Endodermal cell (in vitro differentiated cells): ENCODE data around the gene USP8. TPM values are rescaled to one million over a fixed set of nuclear protein-coding genes. Genes with fewer than 3 reads are reported as not detected.

Experiments
- DNase-seq: peaks from one replicate; pipeline ENCODE4 v3.0.0-alpha.2; 2017
- H3K27ac ChIP-seq: 2 replicates; pipeline ENCODE4 v1.5.1; 2013; ENCODE audit warnings: mild to moderate bottlenecking, low read depth, low read length, moderate library complexity
- H3K27me3 ChIP-seq: 2 replicates; pipeline ENCODE4 v1.6.1; 2013; ENCODE audit warnings: mild to moderate bottlenecking, low read length, moderate library complexity; ENCODE audit not compliant: insufficient read depth, control insufficient read depth, poor library complexity, severe bottlenecking
- H3K36me3 ChIP-seq: 2 replicates; pipeline ENCODE4 v1.7.0; 2013; ENCODE audit warnings: mild to moderate bottlenecking, low read length, moderate library complexity; ENCODE audit not compliant: control insufficient read depth, insufficient read depth
- H3K4me1 ChIP-seq: one replicate; pipeline ENCODE4 v1.7.0; 2013; ENCODE audit warnings: low read length; ENCODE audit not compliant: control insufficient read depth, insufficient read depth
- H3K4me3 ChIP-seq: 2 replicates; pipeline ENCODE4 v1.5.1; 2013; ENCODE audit warnings: mild to moderate bottlenecking, low read length, moderate library complexity
- H3K9ac ChIP-seq: 2 replicates; pipeline ENCODE4 v1.6.1; 2013; ENCODE audit warnings: mild to moderate bottlenecking, low read length, moderate library complexity; ENCODE audit not compliant: poor library complexity, severe bottlenecking; ENCODE audit errors: extremely low read depth
- H3K9me3 ChIP-seq: 2 replicates; pipeline ENCODE4 v1.6.1; 2013; ENCODE audit warnings: mild to moderate bottlenecking, low read length, moderate library complexity; ENCODE audit not compliant: control insufficient read depth
- H3K27ac Mint-ChIP-seq: 2 replicates; pipeline ENCODE4 v1.8.0; 2020; ENCODE audit warnings: mixed read lengths
- H3K27me3 Mint-ChIP-seq: 2 replicates; pipeline ENCODE4 v1.8.0; 2021; ENCODE audit warnings: mild to moderate bottlenecking, mixed read lengths; ENCODE audit not compliant: insufficient read depth
- H3K36me3 Mint-ChIP-seq: 2 replicates; pipeline ENCODE4 v1.8.0; 2020; ENCODE audit warnings: low read depth, mixed read lengths
- H3K4me1 Mint-ChIP-seq: 2 replicates; pipeline ENCODE4 v1.8.0; 2020; ENCODE audit warnings: mixed read lengths
- H3K4me3 Mint-ChIP-seq: 2 replicates; pipeline ENCODE4 v1.8.0; 2020; ENCODE audit warnings: mild to moderate bottlenecking, moderate library complexity, mixed read lengths
- H3K9me3 Mint-ChIP-seq: 2 replicates; pipeline ENCODE4 v1.8.0; 2020; ENCODE audit warnings: mild to moderate bottlenecking, mixed read lengths
- WGBS, 2 experiments: methylation state at CpG; one replicate each; pipeline versions ENCODE4 v1.1.5 to v1.1.7; 2013; ENCODE audit warnings: missing lambda C conversion rate in 2 of 2, mixed read lengths in 1 of 2; ENCODE audit not compliant: insufficient coverage in 1 of 2, insufficient read length in 1 of 2; 5-methylcytosine and 5-hydroxymethylcytosine counted together
- total RNA-seq, 2 donors: library from RNA; stranded (reverse); fragmentation: NEBNext Ultra II Directional in 1 of 2; extraction: Animal tissue kit (Norgen Biotek cat#: 25700) in 1 of 2; gene quantifications; 2 replicates in 1 of 2; 3 replicates in 1 of 2; pipeline ENCODE4 v1.2.1, GENCODE V29; 2021
- TF ChIP-seq, protein P1 (sequence below): fragments of 200-600 bp; sonication (generic); conservative IDR thresholded peaks from 2 replicates; pipeline ENCODE4 v1.5.0; 2021; ENCODE audit warnings: antibody characterized with exemption, mild to moderate bottlenecking

USP8 gene
- total RNA-seq, 2 donors from 2014 or later = 71.1 to 74.3 TPM

DNA sequence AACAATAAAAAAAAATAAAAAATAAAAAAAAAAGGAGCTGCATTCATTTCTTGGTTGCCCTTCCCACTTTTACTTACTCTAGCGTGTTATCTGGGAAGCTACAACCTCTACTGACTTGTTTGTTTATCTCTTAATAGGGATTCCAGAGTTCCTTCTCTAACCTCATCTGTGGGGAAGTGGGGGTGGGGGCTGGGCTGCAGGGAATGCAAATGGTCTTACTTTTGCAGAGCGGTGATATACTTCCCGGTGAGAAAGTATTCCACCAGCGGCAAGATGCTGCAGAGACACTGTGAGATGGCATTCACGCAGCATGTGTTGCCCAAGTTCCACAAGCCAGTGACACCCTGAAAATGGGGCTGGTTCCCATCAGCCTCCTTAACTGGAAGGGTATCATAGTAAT is 120.2 kb downstream of the USP8 start:
- Mint-ChIP-seq H3K36me3 (no peaks in the 10 kb centered on the region), H3K27me3 (no peaks in the 10 kb centered on the region), H3K9me3 (no peaks in the 10 kb centered on the region), H3K4me3 (no peak overlapping the region), H3K4me1 (peaks cover 5% of the 10 kb centered on the region), H3K27ac (no peak overlapping the region)
- H3K4me1 ChIP-seq = peaks cover 4% of the 10 kb centered on the region
- no peaks in the 10 kb centered on the region for H3K36me3 ChIP-seq
- no peak overlapping the region for H3K9ac ChIP-seq
- no peaks in the 10 kb centered on the region for H3K27me3 ChIP-seq
- DNase-seq = peak; percentile 65
- H3K4me3 ChIP-seq = peak overlapping the region; percentile 56
- 46 to 64% methylated on average over 4 to 5 of the region's 5 CpGs for WGBS, 2 experiments
- H3K9me3 ChIP-seq = no peaks in the 10 kb centered on the region
- TF ChIP-seq, protein P1, sequence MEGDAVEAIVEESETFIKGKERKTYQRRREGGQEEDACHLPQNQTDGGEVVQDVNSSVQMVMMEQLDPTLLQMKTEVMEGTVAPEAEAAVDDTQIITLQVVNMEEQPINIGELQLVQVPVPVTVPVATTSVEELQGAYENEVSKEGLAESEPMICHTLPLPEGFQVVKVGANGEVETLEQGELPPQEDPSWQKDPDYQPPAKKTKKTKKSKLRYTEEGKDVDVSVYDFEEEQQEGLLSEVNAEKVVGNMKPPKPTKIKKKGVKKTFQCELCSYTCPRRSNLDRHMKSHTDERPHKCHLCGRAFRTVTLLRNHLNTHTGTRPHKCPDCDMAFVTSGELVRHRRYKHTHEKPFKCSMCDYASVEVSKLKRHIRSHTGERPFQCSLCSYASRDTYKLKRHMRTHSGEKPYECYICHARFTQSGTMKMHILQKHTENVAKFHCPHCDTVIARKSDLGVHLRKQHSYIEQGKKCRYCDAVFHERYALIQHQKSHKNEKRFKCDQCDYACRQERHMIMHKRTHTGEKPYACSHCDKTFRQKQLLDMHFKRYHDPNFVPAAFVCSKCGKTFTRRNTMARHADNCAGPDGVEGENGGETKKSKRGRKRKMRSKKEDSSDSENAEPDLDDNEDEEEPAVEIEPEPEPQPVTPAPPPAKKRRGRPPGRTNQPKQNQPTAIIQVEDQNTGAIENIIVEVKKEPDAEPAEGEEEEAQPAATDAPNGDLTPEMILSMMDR = no peak
- H3K27ac ChIP-seq = no peak overlapping the region

DNA sequence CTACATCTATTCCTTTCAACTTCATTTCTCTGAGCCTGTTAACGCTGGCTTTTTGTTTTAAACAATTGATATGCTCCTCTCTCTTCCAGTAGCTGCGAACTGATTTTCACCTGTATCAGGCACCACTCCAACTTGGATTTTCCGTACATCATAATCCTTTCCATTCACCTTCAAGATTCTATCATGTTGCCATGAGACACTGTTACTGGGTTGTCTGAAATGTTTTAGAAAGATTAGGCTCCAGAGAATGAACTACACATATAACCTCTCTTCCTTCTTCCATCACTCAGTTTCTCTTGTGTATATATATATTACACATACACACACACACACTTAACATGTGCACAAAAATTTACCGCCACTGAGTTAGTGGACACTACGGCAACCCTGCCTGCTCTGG is 122.4 kb downstream of the USP8 start, which contains the start of gene USP50:
USP50 (minus strand) TSS at position 101 of the 400 bp plus-strand sequence. CDS start 141 bp downstream, outside the sequence.
- no peaks in the 10 kb centered on the region for H3K36me3 ChIP-seq
- Mint-ChIP-seq H3K9me3 (no peaks in the 10 kb centered on the region), H3K36me3 (no peaks in the 10 kb centered on the region), H3K27ac (no peak within 1 kb of the TSS), H3K4me1 (peaks cover 3% of the 10 kb centered on the region), H3K4me3 (no peak within 1 kb of the TSS), H3K27me3 (no peaks in the 10 kb centered on the region)
- no peaks in the 10 kb centered on the region for H3K9me3 ChIP-seq
- no peak within 1 kb of the TSS for H3K9ac ChIP-seq
- DNase-seq = no peak
- WGBS, 2 experiments = 89 to 95% methylated on average over 2 to 5 of the region's 5 CpGs
- H3K4me3 ChIP-seq = no peak within 1 kb of the TSS
- H3K27ac ChIP-seq = no peak within 1 kb of the TSS
- peaks cover 4% of the 10 kb centered on the region for H3K4me1 ChIP-seq
- no peaks in the 10 kb centered on the region for H3K27me3 ChIP-seq
- TF ChIP-seq, protein P1 = no peak

DNA sequence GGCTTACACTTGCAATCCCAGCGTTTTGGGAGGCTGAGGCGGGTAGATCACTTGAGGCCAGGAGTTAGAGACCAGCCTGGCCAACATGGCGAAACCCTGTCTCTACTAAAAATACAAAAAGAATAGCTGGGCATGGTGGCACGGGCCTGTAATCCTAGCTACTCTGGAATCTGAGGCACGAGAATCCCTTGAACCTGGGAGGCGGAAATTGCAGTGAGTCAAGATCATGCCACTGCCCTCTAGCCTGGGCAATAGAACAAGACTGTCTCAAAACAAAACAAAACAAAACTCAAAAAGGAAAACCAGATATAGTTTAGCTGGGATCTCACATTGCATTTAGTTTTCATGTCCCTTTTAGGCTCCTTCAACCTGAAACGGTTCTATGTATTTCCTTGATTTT is 125.1 kb downstream of the USP8 start:
- no peak overlapping the region for H3K27ac Mint-ChIP-seq
- Histone ChIP-seq H3K27me3 (no peaks in the 10 kb centered on the region), H3K27ac (no peak overlapping the region), H3K4me3 (no peak overlapping the region), H3K9ac (no peak overlapping the region), H3K4me1 (peaks cover 4% of the 10 kb centered on the region), H3K36me3 (no peaks in the 10 kb centered on the region), H3K9me3 (no peaks in the 10 kb centered on the region)
- no peaks in the 10 kb centered on the region for H3K9me3 Mint-ChIP-seq
- no peaks in the 10 kb centered on the region for H3K36me3 Mint-ChIP-seq
- no peak for DNase-seq
- H3K4me3 Mint-ChIP-seq = no peak overlapping the region
- 85 to 92% methylated on average over 7 of the region's 7 CpGs for WGBS, 2 experiments
- TF ChIP-seq, protein P1 = no peak
- peaks cover 3% of the 10 kb centered on the region for H3K4me1 Mint-ChIP-seq
- H3K27me3 Mint-ChIP-seq = no peaks in the 10 kb centered on the region
